ENCODE measurements around the gene ZNF462.

GRCh38 chr9:106820866-106821265, 42.1 kb upstream of the ZNF462 start:
- no peak for TF ChIP-seq CTCF (CRISPR knock-in tag; IDR thresholded peaks at IDR 0.05)
- TF ChIP-seq CBX2 (IDR thresholded peaks at IDR 0.05; ENCODE audit: low read depth, low read length): no peak
- TF ChIP-seq CBX2 (CRISPR knock-in tag; IDR thresholded peaks at IDR 0.05; ENCODE audit: low read depth): no peak
- no peak for TF ChIP-seq POLR2A (IDR thresholded peaks at IDR 0.05; ENCODE audit: insufficient read depth in 1 of 2, low read depth in 2 of 2, low read length in 2 of 2)
- no peak for TF ChIP-seq POLR2AphosphoS5 (IDR thresholded peaks at IDR 0.05; ENCODE audit: low read depth, low read length)
- no peak for TF ChIP-seq KLF13 (CRISPR knock-in tag; IDR thresholded peaks at IDR 0.05)
- no peak for TF ChIP-seq NBN (conservative IDR thresholded peaks at IDR 0.05)
- no peak for TF ChIP-seq ATRX (CRISPR knock-in tag; IDR thresholded peaks at IDR 0.05; ENCODE audit: borderline replicate concordance)
- TF ChIP-seq SPEN (CRISPR knock-in tag; IDR thresholded peaks at IDR 0.05; ENCODE audit: low read depth): no peak
- no peak for TF ChIP-seq ZNF484 (CRISPR knock-in tag; IDR thresholded peaks at IDR 0.05; ENCODE audit: borderline replicate concordance, low read depth)
- no peak for TF ChIP-seq MXI1 (IDR thresholded peaks at IDR 0.05; ENCODE audit: borderline replicate concordance, low read depth, low read length)
